ENCODE measurements around the gene DCAF5. TPM values are rescaled to one million over a fixed set of nuclear protein-coding genes. Genes with fewer than 3 reads are reported as not detected.
A peak's percentile ranks its signal among the peaks of the same experiment; 100 is the strongest.
"Not testable (repeated sequence)": the region's sequence is repeated elsewhere in the genome, so short reads cannot be mapped to it uniquely, and the experiment has no call there.

The DCAF5 gene
- polyA plus RNA-seq, 3 donors: 54.2 to 65.5 (median 60.6) TPM

- DNase-seq: no peak
Observed at GRCh38 chr14:69044965-69045555, 107.9 kb downstream of the DCAF5 start.

- DNase-seq: no peak
Observed at GRCh38 chr14:69044296-69044695, 108.6 kb downstream of the DCAF5 start.

GRCh38 chr14:69043596-69044260 is 109.2 kb downstream of the DCAF5 start:
- DNase-seq: no peak

- DNase-seq: no peak
Observed at GRCh38 chr14:69042787-69043444, 110.0 kb downstream of the DCAF5 start.

GRCh38 chr14:69042299-69042698 is 110.6 kb downstream of the DCAF5 start:
- DNase-seq: no peak

- DNase-seq: no peak
Observed at GRCh38 chr14:69041783-69042182, 111.1 kb downstream of the DCAF5 start.

- DNase-seq: no peak
Observed at GRCh38 chr14:69040353-69040752, 112.6 kb downstream of the DCAF5 start.

- DNase-seq: no peak
Observed at GRCh38 chr14:69039288-69039628, 113.7 kb downstream of the DCAF5 start.

GRCh38 chr14:69038455-69039287 is 114.2 kb downstream of the DCAF5 start:
- DNase-seq: no peak

- DNase-seq: no peak
Observed at GRCh38 chr14:69037790-69038454, 115.0 kb downstream of the DCAF5 start.

GRCh38 chr14:69036757-69037506 is 116.0 kb downstream of the DCAF5 start:
- DNase-seq: no peak

GRCh38 chr14:69034612-69035262 is 118.2 kb downstream of the DCAF5 start:
- DNase-seq: no peak

- DNase-seq: no peak
Observed at GRCh38 chr14:69027242-69027913, 125.5 kb downstream of the DCAF5 start.

- no peak for DNase-seq
Observed at GRCh38 chr14:69023035-69023434, 129.9 kb downstream of the DCAF5 start.

- DNase-seq: not testable (repeated sequence)
Observed at GRCh38 chr14:69022093-69022492, 130.8 kb downstream of the DCAF5 start.

GRCh38 chr14:69017706-69018105 is 135.2 kb downstream of the DCAF5 start:
- no peak for DNase-seq

GRCh38 chr14:69014829-69015259 is 138.1 kb downstream of the DCAF5 start:
- DNase-seq: no peak

GRCh38 chr14:69013943-69014782 is 138.8 kb downstream of the DCAF5 start:
- peak; percentile 11 for DNase-seq

Data from renal pelvis (tissue), 4 donors.